Fibroblast of the aortic adventitia (primary cell): ENCODE data around the gene R3HDM4. TPM values are rescaled to one million over a fixed set of nuclear protein-coding genes. Genes with fewer than 3 reads are reported as not detected.
"Not testable (repeated sequence)": the region's sequence is repeated elsewhere in the genome, so short reads cannot be mapped to it uniquely, and the experiment has no call there.

Experiments used
- DNase-seq: peaks from one replicate; pipeline ENCODE4 v3.0.0-alpha.2; 2010; ENCODE audit warnings: low read depth
- H3K4me3 ChIP-seq: 2 replicates; pipeline ENCODE4 v1.5.1; 2011; ENCODE audit warnings: low read depth, mild to moderate bottlenecking, control low read depth, low read length, moderate library complexity
- small RNA-seq: library from RNA; depleted of rRNA; stranded (forward); fragments of <200 nt; gene quantifications from one replicate; pipeline ENCODE3, GENCODE V24; 2012
- total RNA-seq: library from RNA; depleted of rRNA; stranded (reverse); fragments of >200 nt; gene quantifications from 2 replicates; pipeline ENCODE4 v1.2.3, GENCODE V29; 2012; ENCODE audit warnings: low replicate concordance
- TF ChIP-seq, protein P1 (sequence below): IDR thresholded peaks from 2 replicates; pipeline ENCODE4 v1.5.1; 2011; ENCODE audit warnings: mild to moderate bottlenecking, low read length, control low read depth, inconsistent platforms; ENCODE audit not compliant: insufficient read depth

The R3HDM4 gene
- total RNA-seq, 1 donor = 25.8 TPM

DNA sequence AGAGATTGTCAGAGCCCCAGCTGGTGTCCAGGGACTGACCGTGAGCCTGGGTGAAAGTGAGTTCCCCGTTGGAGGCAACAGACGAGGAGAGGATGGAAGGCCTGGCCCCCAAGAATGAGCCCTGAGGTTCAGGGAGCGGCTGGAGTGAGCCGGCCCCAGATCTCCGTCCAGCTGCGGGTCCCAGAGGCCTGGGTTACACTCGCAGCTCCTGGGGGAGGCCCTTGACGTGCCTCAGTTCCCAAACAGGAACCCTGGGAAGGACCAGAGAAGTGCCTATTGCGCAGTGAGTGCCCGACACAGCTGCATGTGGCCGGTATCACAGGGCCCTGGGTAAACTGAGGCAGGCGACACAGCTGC, 62.1 kb downstream of the R3HDM4 start:
- H3K4me3 ChIP-seq = no peak overlapping the region
- no peak for DNase-seq
- TF ChIP-seq, protein P1, sequence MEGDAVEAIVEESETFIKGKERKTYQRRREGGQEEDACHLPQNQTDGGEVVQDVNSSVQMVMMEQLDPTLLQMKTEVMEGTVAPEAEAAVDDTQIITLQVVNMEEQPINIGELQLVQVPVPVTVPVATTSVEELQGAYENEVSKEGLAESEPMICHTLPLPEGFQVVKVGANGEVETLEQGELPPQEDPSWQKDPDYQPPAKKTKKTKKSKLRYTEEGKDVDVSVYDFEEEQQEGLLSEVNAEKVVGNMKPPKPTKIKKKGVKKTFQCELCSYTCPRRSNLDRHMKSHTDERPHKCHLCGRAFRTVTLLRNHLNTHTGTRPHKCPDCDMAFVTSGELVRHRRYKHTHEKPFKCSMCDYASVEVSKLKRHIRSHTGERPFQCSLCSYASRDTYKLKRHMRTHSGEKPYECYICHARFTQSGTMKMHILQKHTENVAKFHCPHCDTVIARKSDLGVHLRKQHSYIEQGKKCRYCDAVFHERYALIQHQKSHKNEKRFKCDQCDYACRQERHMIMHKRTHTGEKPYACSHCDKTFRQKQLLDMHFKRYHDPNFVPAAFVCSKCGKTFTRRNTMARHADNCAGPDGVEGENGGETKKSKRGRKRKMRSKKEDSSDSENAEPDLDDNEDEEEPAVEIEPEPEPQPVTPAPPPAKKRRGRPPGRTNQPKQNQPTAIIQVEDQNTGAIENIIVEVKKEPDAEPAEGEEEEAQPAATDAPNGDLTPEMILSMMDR = no peak

DNA sequence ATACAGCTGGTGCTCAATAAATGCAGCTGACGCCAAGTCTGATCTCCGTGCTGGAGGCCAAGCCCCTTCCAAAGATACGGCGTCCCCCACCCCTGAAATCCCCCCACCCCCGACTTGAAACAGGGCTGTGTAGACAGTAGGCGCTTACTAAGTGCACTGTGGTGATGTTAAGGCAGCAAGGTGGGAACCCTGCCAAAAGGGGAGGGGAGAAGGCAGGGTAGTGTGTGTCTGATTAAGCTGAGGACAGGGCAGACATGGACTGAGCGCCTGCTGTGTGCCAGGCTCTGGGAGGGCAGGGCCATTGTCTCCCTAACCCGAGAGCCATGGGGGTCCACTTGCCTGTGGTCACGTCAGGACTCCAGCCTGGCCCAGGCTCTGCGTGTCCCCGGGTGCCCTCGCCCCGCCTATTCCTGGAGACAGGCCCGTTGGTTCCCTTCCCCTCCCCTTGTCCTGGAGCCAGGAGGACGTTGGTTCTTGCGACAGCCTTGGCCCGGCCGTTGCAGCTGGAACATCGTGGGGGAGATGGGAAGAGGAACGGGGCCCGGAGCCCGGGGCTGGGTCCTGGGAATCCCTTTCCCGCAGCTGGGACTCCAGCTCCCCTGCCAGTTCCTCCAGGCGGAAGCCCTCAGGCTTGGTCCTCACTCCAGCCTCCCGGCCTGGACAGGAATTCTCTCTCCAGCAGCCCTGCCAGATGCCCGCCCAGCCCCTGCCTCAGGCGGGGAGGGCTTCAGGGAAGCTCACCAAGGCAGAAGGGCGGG, 62.6 kb downstream of the R3HDM4 start:
- DNase-seq = peak; percentile 97
- no peak overlapping the region for H3K4me3 ChIP-seq
- TF ChIP-seq, protein P1 = no peak

DNA sequence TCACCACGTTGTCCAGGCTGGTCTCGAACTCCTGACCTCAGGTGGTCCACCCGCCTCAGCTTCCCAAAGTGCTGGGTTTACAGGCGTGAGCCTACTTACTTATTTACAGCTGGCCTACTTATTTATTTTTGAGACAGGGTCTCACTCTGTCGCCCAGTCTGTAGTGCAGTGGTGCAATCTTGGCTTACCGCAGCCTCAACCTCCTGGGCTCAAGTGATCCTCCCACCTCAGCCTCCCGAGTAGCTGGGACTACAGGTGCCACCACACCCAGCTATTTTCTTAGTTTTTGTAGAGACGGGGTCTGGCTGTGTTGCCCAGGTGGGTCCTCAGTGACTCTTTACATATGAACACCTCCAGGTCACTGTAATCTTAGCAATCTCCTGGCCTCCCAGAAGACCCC, 63.8 kb downstream of the R3HDM4 start:
- H3K4me3 ChIP-seq, DNase-seq: not testable (repeated sequence)

DNA sequence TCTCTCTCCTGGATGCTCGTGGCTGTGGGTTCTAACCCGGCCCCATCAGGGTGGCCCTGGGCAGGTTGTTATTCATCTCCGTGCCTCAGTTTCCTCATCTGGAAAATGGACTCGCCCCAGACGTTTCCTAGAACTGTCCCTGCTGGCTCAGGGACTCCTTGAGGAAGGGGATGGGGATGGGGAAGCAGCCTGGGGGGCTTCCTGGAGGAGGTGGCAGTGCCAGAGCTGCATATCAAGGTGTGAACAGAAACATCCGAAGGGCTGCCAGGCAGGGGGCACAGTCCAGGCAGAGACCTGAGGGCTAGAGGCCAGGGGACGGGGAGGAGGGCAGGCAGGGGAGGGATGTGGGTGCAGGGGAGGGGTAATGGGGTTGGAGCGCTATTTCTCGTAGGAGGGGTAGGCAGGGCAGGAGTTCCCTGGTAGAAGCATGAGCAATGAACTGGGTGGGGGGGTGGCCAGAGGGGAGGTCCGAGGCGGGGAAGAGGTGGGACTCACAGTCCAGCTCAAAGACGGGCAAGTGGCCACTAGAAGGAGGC, 64.6 kb downstream of the R3HDM4 start:
- no peak for DNase-seq
- no peak overlapping the region for H3K4me3 ChIP-seq
- TF ChIP-seq, protein P1 = no peak

Small RNA genes within 50 kb of the gene (small RNA-seq; reads per million reads assigned to genes)
- gene RNU6-9 = 2.9 reads per million, percentile 80 among the genes with 10 or more reads in this experiment

Other genes starting within 250 kb of the R3HDM4 start
- gene FSTL3, start 236.8 kb downstream of the R3HDM4 start, total RNA-seq = 14.8 and 148 TPM in 2 replicates
- not detected in 2 replicates for gene PRSS57, start 217.8 kb downstream of the R3HDM4 start, total RNA-seq
- gene PALM, start 204.3 kb downstream of the R3HDM4 start, total RNA-seq = 5.7 and 198 TPM in 2 replicates
- gene MISP, start 162.1 kb downstream of the R3HDM4 start, total RNA-seq = 0.09 TPM in 1 of 2 replicates, not detected in the other
- gene PTBP1, start 115.8 kb downstream of the R3HDM4 start, total RNA-seq = 30.9 and 121 TPM in 2 replicates
- gene PLPPR3, start 91.3 kb downstream of the R3HDM4 start, total RNA-seq = 0.18 and 0.33 TPM in 2 replicates
- gene AZU1, start 85.4 kb downstream of the R3HDM4 start, total RNA-seq = not detected in 2 replicates
- gene PRTN3, start 72.2 kb downstream of the R3HDM4 start, total RNA-seq = not detected in 2 replicates
- gene ELANE, start 60.9 kb downstream of the R3HDM4 start, total RNA-seq = 0.09 and 2.9 TPM in 2 replicates
- 25.8 and 161 TPM in 2 replicates for gene CFD, start 53.6 kb downstream of the R3HDM4 start, total RNA-seq
- 21.0 and 24.5 TPM in 2 replicates for gene MED16, start 20.0 kb downstream of the R3HDM4 start, total RNA-seq
- not detected in 2 replicates for gene RNU6-9, start 19.7 kb downstream of the R3HDM4 start, total RNA-seq
- not detected in 2 replicates for gene KISS1R, start 4.1 kb upstream of the R3HDM4 start, total RNA-seq
- gene ARID3A, start 12.8 kb upstream of the R3HDM4 start, total RNA-seq = 3.7 and 11.2 TPM in 2 replicates
- 16.5 and 45.0 TPM in 2 replicates for gene WDR18, start 71.1 kb upstream of the R3HDM4 start, total RNA-seq
- 0.45 and 0.74 TPM in 2 replicates for gene GRIN3B, start 87.2 kb upstream of the R3HDM4 start, total RNA-seq
- gene TMEM259, start 107.9 kb upstream of the R3HDM4 start, total RNA-seq = 44.7 and 49.9 TPM in 2 replicates
- gene RNU6-2, start 108.3 kb upstream of the R3HDM4 start, total RNA-seq = not detected in 2 replicates
- gene CNN2, start 113.4 kb upstream of the R3HDM4 start, total RNA-seq = 96.0 and 101 TPM in 2 replicates
- 3.5 and 21.6 TPM in 2 replicates for gene ABCA7, start 126.9 kb upstream of the R3HDM4 start, total RNA-seq
- gene ARHGAP45, start 153.9 kb upstream of the R3HDM4 start, total RNA-seq = 0.18 TPM in 1 of 2 replicates, not detected in the other
- 27.7 and 91.2 TPM in 2 replicates for gene POLR2E, start 182.2 kb upstream of the R3HDM4 start, total RNA-seq
- gene GPX4, start 190.8 kb upstream of the R3HDM4 start, total RNA-seq = 156 and 288 TPM in 2 replicates